Skeletal muscle tissue (tissue), 4 donors: ENCODE measurements around the gene AFAP1L1. TPM values are rescaled to one million over a fixed set of nuclear protein-coding genes. Genes with fewer than 3 reads are reported as not detected.

Experiments used
- H3K27ac ChIP-seq: one replicate; pipeline ENCODE4 v1.7.0; 2013; ENCODE audit warnings: mild to moderate bottlenecking, low read depth, low read length, inconsistent platforms
- H3K27me3 ChIP-seq, 3 donors: one replicate each; pipeline ENCODE4 v1.7.0; 2013; ENCODE audit warnings: low read length in 3 of 3; ENCODE audit not compliant: control insufficient read depth in 3 of 3, insufficient read depth in 3 of 3
- H3K36me3 ChIP-seq, 3 donors: one replicate each; pipeline ENCODE4 v1.7.0; 2013; ENCODE audit warnings: low read length in 3 of 3; ENCODE audit not compliant: control insufficient read depth in 3 of 3, insufficient read depth in 3 of 3
- H3K4me1 ChIP-seq, 3 donors: one replicate each; pipeline ENCODE4 v1.7.0; 2013; ENCODE audit warnings: low read length in 3 of 3, mild to moderate bottlenecking in 3 of 3; ENCODE audit not compliant: control insufficient read depth in 3 of 3, insufficient read depth in 3 of 3
- H3K4me3 ChIP-seq, 3 donors: one replicate each; pipeline ENCODE4 v1.7.0; 2013; ENCODE audit warnings: low read length in 3 of 3
- H3K9ac ChIP-seq, 3 donors: one replicate each; pipeline ENCODE4 v1.7.0; 2013; ENCODE audit warnings: low read length in 3 of 3, mild to moderate bottlenecking in 3 of 3, moderate library complexity in 2 of 3, low read depth in 1 of 3
- H3K9me3 ChIP-seq, 3 donors: one replicate each; pipeline ENCODE4 v1.7.0; 2013; ENCODE audit warnings: low read length in 3 of 3; ENCODE audit not compliant: control insufficient read depth in 3 of 3
- total RNA-seq: library from RNA; depleted of rRNA; stranded (reverse); fragments of >200 nt; gene quantifications from one replicate; pipeline ENCODE4 v1.2.3, GENCODE V29; 2014
- donor health status: Osteomylitis.

Gene AFAP1L1
- 75.7 TPM for total RNA-seq

GRCh38 chr5:149271716-149272563 is at the start of gene AFAP1L1:
TSS of gene AFAP1L1 (plus strand) at chr5:149271859. CDS start at chr5:149271969, 110 bp downstream.
- peaks cover 0 to 4% (median 0%) of the 10 kb centered on the region in 3 donors for H3K36me3 ChIP-seq
- no peaks in the 10 kb centered on the region for H3K27me3 ChIP-seq
- peak within 1 kb of the TSS; percentile 90 for H3K27ac ChIP-seq
- H3K4me1 ChIP-seq, result peaks cover 14 to 18% (median 15%) of the 10 kb centered on the region in 3 donors
- H3K9ac ChIP-seq, result peak within 1 kb of the TSS; percentile 82 to 94 (median 90)
- H3K4me3 ChIP-seq, result peak within 1 kb of the TSS; percentile 83 to 85 (median 83)
- H3K9me3 ChIP-seq, result peaks cover 0 to 6% (median 5%) of the 10 kb centered on the region in 3 donors

- Histone ChIP-seq H3K4me3 (no peak overlapping the region), H3K4me1 (peaks cover 0 to 5% (median 4%) of the 10 kb centered on the region in 3 donors), H3K9me3 (no peaks in the 10 kb centered on the region), H3K9ac (no peak overlapping the region), H3K27ac (peak overlapping the region; percentile 21), H3K36me3 (peaks cover 4 to 13% (median 12%) of the 10 kb centered on the region in 3 donors), H3K27me3 (no peaks in the 10 kb centered on the region)
Observed at GRCh38 chr5:149223081-149223848, 48.4 kb upstream of the AFAP1L1 start.

DNA sequence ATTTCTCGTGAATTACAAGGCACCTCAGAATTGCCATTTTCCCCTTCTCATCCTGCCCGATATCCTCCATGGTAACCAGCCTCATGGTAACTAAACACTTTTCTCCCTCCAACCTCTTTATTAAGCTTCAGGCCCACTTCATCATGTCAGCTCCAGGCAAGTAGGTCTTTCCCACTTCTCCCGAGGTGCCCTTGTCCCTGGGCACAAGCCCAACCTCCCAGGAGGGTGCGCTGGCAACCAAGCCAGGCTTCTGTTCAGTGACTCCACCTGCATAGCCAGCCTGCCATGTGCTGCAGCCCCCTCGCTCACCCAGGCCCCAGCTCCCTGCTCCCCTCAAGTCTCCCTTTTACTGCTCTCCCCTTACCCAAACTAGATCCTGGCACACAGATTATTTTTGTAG is 47.4 kb upstream of the AFAP1L1 start:
- H3K27ac ChIP-seq, result no peak overlapping the region
- H3K9ac ChIP-seq, result no peak overlapping the region
- peaks cover 0 to 6% (median 5%) of the 10 kb centered on the region in 3 donors for H3K36me3 ChIP-seq
- no peaks in the 10 kb centered on the region for H3K9me3 ChIP-seq
- H3K4me3 ChIP-seq, result no peak overlapping the region
- peaks cover 2 to 10% (median 10%) of the 10 kb centered on the region in 3 donors for H3K4me1 ChIP-seq
- H3K27me3 ChIP-seq, result no peaks in the 10 kb centered on the region

DNA sequence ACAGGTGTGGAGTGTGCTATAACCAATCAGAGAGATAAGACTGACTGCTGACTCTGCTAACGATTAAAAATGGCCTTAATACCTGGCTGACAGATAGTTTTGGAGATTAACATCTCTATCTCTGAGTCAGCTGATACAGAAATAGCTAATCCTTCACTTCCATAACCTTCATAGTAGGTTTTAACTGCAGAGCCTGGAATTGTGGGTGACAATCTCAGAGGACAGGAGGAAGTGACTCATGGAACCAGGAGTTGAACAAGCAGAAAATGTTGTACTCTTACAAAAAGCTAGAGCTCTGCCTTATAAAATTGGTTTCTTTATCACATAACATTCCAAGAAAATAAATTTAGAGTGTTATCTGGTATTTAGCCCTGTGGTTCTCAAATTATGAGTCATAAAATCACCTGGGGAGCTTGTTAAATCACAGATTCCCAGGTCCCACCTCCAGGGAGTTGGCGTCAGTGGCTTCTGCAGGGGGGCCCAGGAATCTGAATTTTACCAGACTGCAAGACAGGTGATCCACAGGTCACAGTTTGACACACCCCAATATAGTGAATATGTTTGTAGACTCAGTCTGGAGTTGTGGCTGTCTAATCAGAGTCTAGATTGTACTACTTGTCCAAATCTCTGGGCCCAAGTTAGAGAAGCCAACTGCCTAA is 44.4 kb upstream of the AFAP1L1 start:
- peaks cover 7 to 10% (median 9%) of the 10 kb centered on the region in 3 donors for H3K4me1 ChIP-seq
- H3K4me3 ChIP-seq, result no peak overlapping the region
- no peak overlapping the region for H3K9ac ChIP-seq
- peaks cover 0 to 5% (median 2%) of the 10 kb centered on the region in 3 donors for H3K36me3 ChIP-seq
- H3K27ac ChIP-seq, result no peak overlapping the region
- no peaks in the 10 kb centered on the region for H3K9me3 ChIP-seq
- H3K27me3 ChIP-seq, result no peaks in the 10 kb centered on the region

DNA sequence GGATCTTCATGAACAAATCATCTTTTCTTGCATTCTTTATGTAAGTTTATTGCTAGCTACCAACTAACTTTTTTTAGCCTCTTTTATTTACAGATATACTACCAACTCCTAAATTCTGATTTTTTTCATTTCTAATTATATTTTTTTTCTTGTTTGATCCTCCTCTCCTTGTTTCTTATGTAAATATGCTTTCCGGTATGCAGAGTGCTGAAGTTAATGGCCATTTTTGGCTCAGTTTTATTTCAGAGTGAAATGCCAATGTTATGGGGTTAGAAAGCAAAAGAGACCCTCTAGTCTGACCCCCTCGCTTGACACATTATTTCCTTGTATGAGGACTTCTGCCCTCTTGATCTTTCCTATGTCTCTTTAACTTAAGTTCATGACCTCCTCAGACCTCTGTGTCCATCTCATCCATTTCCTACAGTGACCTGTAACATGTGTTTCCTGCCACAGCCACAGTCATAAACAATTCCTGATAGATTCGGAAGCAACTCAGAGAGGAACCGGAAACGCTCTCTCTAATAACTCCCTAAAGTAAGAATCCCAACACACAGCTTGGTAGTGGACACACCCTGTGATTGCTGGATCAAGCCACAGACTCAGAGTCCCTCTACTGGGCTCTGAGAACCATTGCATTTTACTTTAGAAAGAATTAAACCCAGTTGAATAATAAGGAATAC is 42.9 kb upstream of the AFAP1L1 start:
- H3K9ac ChIP-seq, result no peak overlapping the region
- peaks cover 5 to 15% (median 10%) of the 10 kb centered on the region in 3 donors for H3K36me3 ChIP-seq

DNA sequence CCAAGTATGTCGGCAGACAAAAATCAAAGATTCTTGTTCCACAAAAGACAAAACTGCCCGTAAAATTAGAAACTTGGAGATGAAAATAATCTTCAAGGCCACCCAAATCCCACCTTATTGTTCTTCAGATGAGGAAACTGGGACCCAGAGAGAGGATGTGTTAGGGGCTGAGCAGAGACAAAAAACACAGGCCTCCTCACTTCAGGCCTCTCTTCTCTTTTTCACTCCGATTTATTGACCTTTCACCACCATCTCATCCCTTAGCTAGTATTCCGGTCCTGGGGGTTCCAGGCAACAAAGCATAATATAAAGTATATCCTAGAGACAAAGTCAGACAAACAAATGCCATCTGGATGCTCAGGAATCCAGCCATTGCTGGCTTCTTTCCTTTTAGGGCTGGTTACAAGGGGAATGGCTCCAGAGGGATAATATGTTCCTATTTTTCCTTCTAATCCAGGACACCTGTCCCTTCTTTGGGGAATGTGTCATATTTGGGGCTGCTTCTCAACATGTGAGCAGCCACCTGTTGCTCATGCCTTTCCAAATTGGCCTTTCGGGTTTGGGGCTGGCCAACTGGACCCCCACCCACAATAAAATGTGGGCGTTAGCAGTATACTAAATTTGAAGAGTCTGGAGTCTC is 42.2 kb upstream of the AFAP1L1 start:
- H3K27ac ChIP-seq, result no peak overlapping the region
- H3K4me3 ChIP-seq, result no peak overlapping the region
- peaks cover 7 to 10% (median 9%) of the 10 kb centered on the region in 3 donors for H3K4me1 ChIP-seq
- peaks cover 9 to 21% (median 12%) of the 10 kb centered on the region in 3 donors for H3K36me3 ChIP-seq
- no peaks in the 10 kb centered on the region for H3K9me3 ChIP-seq
- H3K27me3 ChIP-seq, result no peaks in the 10 kb centered on the region
- H3K9ac ChIP-seq, result peak overlapping the region in 1 of 3 donors; percentile 1

More for the DNA sequence above, 42.9 kb upstream of the AFAP1L1 start:
- peaks cover 7 to 10% (median 9%) of the 10 kb centered on the region in 3 donors for H3K4me1 ChIP-seq
- H3K27ac ChIP-seq, result peak overlapping the region; percentile 16
- H3K4me3 ChIP-seq, result no peak overlapping the region
- no peaks in the 10 kb centered on the region for H3K9me3 ChIP-seq
- H3K27me3 ChIP-seq, result no peaks in the 10 kb centered on the region

DNA sequence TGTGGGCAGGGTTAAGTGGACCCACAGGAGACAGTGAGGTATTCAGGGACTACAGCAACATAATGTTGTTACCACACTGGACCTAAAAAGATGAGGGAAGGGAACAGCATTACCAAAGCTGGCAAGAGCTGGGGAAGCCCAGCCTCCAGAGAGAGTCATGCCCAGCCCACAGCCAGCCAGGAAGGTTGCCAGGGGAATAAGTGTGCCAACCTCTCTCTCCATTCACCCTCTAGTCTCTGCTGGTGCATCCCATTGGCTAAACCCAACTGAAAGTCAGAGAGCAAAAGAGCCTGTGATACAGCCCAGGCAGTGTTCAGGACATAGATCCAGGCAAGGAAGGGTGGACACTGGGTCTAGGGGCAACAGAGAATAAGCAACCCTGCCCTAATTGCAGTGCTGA is 35.8 kb upstream of the AFAP1L1 start:
- Histone ChIP-seq H3K4me1 (peaks cover 0 to 2% (median 0%) of the 10 kb centered on the region in 3 donors), H3K9me3 (no peaks in the 10 kb centered on the region), H3K27ac (no peak overlapping the region), H3K36me3 (peaks cover 21 to 48% (median 21%) of the 10 kb centered on the region in 3 donors), H3K4me3 (no peak overlapping the region), H3K9ac (no peak overlapping the region), H3K27me3 (no peaks in the 10 kb centered on the region)

DNA sequence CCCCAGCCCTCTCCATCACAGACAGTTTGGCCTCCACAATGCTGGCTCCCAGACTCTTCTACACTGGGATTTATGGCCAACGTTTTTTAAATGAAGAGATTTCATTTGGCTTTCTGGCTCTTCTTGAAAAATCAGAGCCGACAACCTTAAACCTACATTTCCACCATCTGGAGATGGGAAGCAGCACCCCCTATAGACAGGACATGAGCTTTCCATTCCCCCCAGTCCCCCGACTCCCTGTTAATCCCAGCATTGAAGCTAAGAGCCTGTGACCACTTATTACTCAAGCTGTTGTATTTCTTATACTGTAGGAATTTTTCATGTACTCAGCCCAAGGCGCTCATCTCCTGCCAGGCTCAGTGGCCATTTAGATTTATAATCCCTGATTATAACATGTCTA is 34.0 kb upstream of the AFAP1L1 start:
- Histone ChIP-seq H3K9ac (no peak overlapping the region), H3K4me1 (peaks cover 0 to 2% (median 0%) of the 10 kb centered on the region in 3 donors), H3K27me3 (no peaks in the 10 kb centered on the region), H3K27ac (no peak overlapping the region), H3K4me3 (no peak overlapping the region), H3K9me3 (no peaks in the 10 kb centered on the region), H3K36me3 (peaks cover 27 to 61% (median 30%) of the 10 kb centered on the region in 3 donors)

- H3K4me1 ChIP-seq, result peaks cover 0 to 2% (median 0%) of the 10 kb centered on the region in 3 donors
- peaks cover 23 to 53% (median 25%) of the 10 kb centered on the region in 3 donors for H3K36me3 ChIP-seq
- no peaks in the 10 kb centered on the region for H3K27me3 ChIP-seq
- no peak overlapping the region for H3K27ac ChIP-seq
- H3K4me3 ChIP-seq, result no peak overlapping the region
- H3K9ac ChIP-seq, result no peak overlapping the region
- no peaks in the 10 kb centered on the region for H3K9me3 ChIP-seq
Observed at GRCh38 chr5:149238540-149238939, 33.1 kb upstream of the AFAP1L1 start.
